Anterior cingulate cortex (tissue), 58 donors: ENCODE measurements around the gene GNLY.

ENCODE experiments used
- DNase-seq, 58 donors: peaks; one replicate each; lab custom pipeline; 2025; lab: John Stamatoyannopoulos, UW

Gene GNLY

GRCh38 chr2:85741211-85741832 lies 47.2 kb downstream of the GNLY start:
- DNase-seq = peak in 15 of 58 donors; percentile 29 to 64 (median 49)

- DNase-seq = peak in 54 of 58 donors; percentile 40 to 93 (median 79)
Observed at GRCh38 chr2:85741833-85742455, 47.8 kb downstream of the GNLY start.

- no peak for DNase-seq
Observed at GRCh38 chr2:85743304-85743978, 49.3 kb downstream of the GNLY start.

GRCh38 chr2:85744055-85744454 lies 49.9 kb downstream of the GNLY start:
- DNase-seq = no peak

GRCh38 chr2:85744741-85745601 lies 50.8 kb downstream of the GNLY start:
- DNase-seq = peak in 24 of 58 donors; percentile 10 to 69 (median 36)

GRCh38 chr2:85745619-85746018 lies 51.5 kb downstream of the GNLY start:
- DNase-seq = no peak

GRCh38 chr2:85746321-85747004 lies 52.3 kb downstream of the GNLY start:
- no peak for DNase-seq

- DNase-seq = no peak
Observed at GRCh38 chr2:85747441-85747840, 53.3 kb downstream of the GNLY start.

GRCh38 chr2:85748039-85748734 lies 54.0 kb downstream of the GNLY start:
- no peak for DNase-seq
